GM12873 (cell line): Measurements from ENCODE around the gene KLHL1.

Experiments used
- CTCF ChIP-seq: IDR thresholded peaks from 2 replicates; pipeline ENCODE4 v1.5.1; 2012; ENCODE audit warnings: low read depth, mild to moderate bottlenecking, moderate library complexity, low read length, control low read depth; ENCODE audit not compliant: insufficient read depth; ENCODE audit errors: missing control alignments

Gene KLHL1

GRCh38 chr13:69882451-69882850 lies 225.8 kb downstream of the KLHL1 start:
- TF ChIP-seq CTCF: no peak

GRCh38 chr13:69879936-69880335 lies 228.3 kb downstream of the KLHL1 start:
- TF ChIP-seq CTCF: no peak

GRCh38 chr13:69872321-69873047 lies 235.8 kb downstream of the KLHL1 start:
- TF ChIP-seq CTCF: no peak

- TF ChIP-seq CTCF: no peak
These were observed 241.7 kb downstream of the KLHL1 start for GRCh38 chr13:69866555-69866954.

GRCh38 chr13:69857183-69857821 lies 250.9 kb downstream of the KLHL1 start:
- TF ChIP-seq CTCF: peak; percentile 46

GRCh38 chr13:69856331-69856730 lies 251.9 kb downstream of the KLHL1 start:
- TF ChIP-seq CTCF: no peak

- no peak for TF ChIP-seq CTCF
These were observed 279.7 kb downstream of the KLHL1 start for GRCh38 chr13:69828527-69828926.
